H1 (cell line): Measurements from ENCODE around the gene OR8B3. TPM values are rescaled to one million over a fixed set of nuclear protein-coding genes. Genes with fewer than 3 reads are reported as not detected.

Source experiments
- JUND ChIP-seq: IDR thresholded peaks from 2 replicates; pipeline ENCODE4 v1.6.1; 2011; ENCODE audit warnings: mild to moderate bottlenecking, improper control_type of control experiment, low read length
- RAD21 ChIP-seq, 2 experiments: IDR thresholded peaks in 1 of 2; conservative IDR thresholded peaks in 1 of 2; 2 replicates each; pipeline ENCODE4 v1.6.1; 2011; ENCODE audit warnings: low read depth in 2 of 2, low read length in 2 of 2, improper control_type of control experiment in 1 of 2, inconsistent platforms in 1 of 2, mild to moderate bottlenecking in 1 of 2, moderate library complexity in 1 of 2
- polyA plus RNA-seq, 7 experiments: library from polyadenylated mRNA; depleted of rRNA in 3 of 7; stranded (reverse) in 5 of 7; unstranded in 2 of 7; fragments of >200 nt in 5 of 7; fragments of 200-250 nt in 2 of 7; gene quantifications; 1 replicate in 5 of 7; 2 replicates in 1 of 7; 4 replicates in 1 of 7; pipeline versions ENCODE4 v1.2.1 to v1.2.3, GENCODE V29; 2011 to 2013; ENCODE audit warnings: missing spikeins in 2 of 7, mixed read lengths in 2 of 7
- total RNA-seq: library from RNA; stranded (reverse); fragmentation: NEBNext Ultra II Directional; extraction: Animal tissue kit (Norgen Biotek cat#: 25700); gene quantifications from 2 replicates; pipeline ENCODE4 v1.2.1, GENCODE V29; 2021
- TF ChIP-seq, protein P1 (sequence below): fragments of 300-600 bp; sonication (generic); IDR thresholded peaks from 2 replicates; pipeline ENCODE4 v1.7.1; 2012; ENCODE audit warnings: low read length, moderate library complexity, mild to moderate bottlenecking, inconsistent platforms; ENCODE audit not compliant: insufficient replicate concordance
- TF ChIP-seq, protein P2 (sequence below): IDR thresholded peaks from 2 replicates; pipeline ENCODE4 v1.6.1; 2012; ENCODE audit warnings: inconsistent platforms
- TF ChIP-seq, protein P3 (sequence below), 3 experiments: IDR thresholded peaks; 1 replicate in 2 of 3; 2 replicates in 1 of 3; pipeline versions ENCODE4 v1.5.1 to v1.6.1; 2011; ENCODE audit warnings: low read length in 3 of 3, mild to moderate bottlenecking in 3 of 3, inconsistent platforms in 2 of 3, low read depth in 1 of 3, moderate library complexity in 1 of 3; ENCODE audit not compliant: insufficient read depth in 1 of 3; ENCODE audit errors: control extremely low read depth in 1 of 3

Gene OR8B3
- total and polyA plus RNA-seq, 2 of the 8 experiments (the other 6 are each of a cell fraction or from before 2014, with no cell fraction given): not detected

DNA sequence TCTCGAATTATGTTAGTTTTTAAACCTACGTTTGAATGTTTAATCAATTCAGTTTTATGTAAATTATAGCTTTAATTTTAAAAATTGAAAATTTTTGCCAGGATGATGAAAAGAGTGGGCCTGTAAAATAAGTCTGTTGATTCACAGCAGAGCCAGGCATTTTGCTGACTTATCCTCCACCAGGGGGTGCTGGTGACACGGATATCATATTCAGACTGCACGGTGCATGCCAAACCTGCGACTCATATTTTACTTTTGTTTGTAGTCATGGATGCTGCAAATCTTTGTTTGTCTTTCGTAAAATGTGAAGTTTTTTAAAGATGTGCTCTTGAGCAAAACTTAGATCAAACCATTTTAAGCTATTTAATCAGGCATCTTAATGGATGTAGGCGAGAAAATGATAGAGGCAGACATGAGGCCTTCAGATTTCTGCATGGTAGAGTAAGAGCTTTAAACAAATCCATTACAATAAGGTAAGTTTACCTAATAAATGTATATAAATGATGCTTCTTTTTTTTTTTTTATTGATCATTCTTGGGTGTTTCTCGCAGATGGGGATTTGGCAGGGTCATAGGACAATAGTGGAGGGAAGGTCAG is 3.6 kb upstream of the OR8B3 start (continued):
- TF ChIP-seq, protein P1, sequence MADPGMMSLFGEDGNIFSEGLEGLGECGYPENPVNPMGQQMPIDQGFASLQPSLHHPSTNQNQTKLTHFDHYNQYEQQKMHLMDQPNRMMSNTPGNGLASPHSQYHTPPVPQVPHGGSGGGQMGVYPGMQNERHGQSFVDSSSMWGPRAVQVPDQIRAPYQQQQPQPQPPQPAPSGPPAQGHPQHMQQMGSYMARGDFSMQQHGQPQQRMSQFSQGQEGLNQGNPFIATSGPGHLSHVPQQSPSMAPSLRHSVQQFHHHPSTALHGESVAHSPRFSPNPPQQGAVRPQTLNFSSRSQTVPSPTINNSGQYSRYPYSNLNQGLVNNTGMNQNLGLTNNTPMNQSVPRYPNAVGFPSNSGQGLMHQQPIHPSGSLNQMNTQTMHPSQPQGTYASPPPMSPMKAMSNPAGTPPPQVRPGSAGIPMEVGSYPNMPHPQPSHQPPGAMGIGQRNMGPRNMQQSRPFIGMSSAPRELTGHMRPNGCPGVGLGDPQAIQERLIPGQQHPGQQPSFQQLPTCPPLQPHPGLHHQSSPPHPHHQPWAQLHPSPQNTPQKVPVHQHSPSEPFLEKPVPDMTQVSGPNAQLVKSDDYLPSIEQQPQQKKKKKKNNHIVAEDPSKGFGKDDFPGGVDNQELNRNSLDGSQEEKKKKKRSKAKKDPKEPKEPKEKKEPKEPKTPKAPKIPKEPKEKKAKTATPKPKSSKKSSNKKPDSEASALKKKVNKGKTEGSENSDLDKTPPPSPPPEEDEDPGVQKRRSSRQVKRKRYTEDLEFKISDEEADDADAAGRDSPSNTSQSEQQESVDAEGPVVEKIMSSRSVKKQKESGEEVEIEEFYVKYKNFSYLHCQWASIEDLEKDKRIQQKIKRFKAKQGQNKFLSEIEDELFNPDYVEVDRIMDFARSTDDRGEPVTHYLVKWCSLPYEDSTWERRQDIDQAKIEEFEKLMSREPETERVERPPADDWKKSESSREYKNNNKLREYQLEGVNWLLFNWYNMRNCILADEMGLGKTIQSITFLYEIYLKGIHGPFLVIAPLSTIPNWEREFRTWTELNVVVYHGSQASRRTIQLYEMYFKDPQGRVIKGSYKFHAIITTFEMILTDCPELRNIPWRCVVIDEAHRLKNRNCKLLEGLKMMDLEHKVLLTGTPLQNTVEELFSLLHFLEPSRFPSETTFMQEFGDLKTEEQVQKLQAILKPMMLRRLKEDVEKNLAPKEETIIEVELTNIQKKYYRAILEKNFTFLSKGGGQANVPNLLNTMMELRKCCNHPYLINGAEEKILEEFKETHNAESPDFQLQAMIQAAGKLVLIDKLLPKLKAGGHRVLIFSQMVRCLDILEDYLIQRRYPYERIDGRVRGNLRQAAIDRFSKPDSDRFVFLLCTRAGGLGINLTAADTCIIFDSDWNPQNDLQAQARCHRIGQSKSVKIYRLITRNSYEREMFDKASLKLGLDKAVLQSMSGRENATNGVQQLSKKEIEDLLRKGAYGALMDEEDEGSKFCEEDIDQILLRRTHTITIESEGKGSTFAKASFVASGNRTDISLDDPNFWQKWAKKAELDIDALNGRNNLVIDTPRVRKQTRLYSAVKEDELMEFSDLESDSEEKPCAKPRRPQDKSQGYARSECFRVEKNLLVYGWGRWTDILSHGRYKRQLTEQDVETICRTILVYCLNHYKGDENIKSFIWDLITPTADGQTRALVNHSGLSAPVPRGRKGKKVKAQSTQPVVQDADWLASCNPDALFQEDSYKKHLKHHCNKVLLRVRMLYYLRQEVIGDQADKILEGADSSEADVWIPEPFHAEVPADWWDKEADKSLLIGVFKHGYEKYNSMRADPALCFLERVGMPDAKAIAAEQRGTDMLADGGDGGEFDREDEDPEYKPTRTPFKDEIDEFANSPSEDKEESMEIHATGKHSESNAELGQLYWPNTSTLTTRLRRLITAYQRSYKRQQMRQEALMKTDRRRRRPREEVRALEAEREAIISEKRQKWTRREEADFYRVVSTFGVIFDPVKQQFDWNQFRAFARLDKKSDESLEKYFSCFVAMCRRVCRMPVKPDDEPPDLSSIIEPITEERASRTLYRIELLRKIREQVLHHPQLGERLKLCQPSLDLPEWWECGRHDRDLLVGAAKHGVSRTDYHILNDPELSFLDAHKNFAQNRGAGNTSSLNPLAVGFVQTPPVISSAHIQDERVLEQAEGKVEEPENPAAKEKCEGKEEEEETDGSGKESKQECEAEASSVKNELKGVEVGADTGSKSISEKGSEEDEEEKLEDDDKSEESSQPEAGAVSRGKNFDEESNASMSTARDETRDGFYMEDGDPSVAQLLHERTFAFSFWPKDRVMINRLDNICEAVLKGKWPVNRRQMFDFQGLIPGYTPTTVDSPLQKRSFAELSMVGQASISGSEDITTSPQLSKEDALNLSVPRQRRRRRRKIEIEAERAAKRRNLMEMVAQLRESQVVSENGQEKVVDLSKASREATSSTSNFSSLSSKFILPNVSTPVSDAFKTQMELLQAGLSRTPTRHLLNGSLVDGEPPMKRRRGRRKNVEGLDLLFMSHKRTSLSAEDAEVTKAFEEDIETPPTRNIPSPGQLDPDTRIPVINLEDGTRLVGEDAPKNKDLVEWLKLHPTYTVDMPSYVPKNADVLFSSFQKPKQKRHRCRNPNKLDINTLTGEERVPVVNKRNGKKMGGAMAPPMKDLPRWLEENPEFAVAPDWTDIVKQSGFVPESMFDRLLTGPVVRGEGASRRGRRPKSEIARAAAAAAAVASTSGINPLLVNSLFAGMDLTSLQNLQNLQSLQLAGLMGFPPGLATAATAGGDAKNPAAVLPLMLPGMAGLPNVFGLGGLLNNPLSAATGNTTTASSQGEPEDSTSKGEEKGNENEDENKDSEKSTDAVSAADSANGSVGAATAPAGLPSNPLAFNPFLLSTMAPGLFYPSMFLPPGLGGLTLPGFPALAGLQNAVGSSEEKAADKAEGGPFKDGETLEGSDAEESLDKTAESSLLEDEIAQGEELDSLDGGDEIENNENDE: no peak
- peak; percentile 67 to 77 for TF ChIP-seq RAD21 (IDR thresholded peaks at IDR 0.05 in 1 of 2, conservative IDR thresholded peaks at IDR 0.05 in 1 of 2; ENCODE audit: low read depth in 2 of 2, low read length in 2 of 2)
- TF ChIP-seq, protein P2, sequence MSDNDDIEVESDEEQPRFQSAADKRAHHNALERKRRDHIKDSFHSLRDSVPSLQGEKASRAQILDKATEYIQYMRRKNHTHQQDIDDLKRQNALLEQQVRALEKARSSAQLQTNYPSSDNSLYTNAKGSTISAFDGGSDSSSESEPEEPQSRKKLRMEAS: no peak
- TF ChIP-seq, protein P3, sequence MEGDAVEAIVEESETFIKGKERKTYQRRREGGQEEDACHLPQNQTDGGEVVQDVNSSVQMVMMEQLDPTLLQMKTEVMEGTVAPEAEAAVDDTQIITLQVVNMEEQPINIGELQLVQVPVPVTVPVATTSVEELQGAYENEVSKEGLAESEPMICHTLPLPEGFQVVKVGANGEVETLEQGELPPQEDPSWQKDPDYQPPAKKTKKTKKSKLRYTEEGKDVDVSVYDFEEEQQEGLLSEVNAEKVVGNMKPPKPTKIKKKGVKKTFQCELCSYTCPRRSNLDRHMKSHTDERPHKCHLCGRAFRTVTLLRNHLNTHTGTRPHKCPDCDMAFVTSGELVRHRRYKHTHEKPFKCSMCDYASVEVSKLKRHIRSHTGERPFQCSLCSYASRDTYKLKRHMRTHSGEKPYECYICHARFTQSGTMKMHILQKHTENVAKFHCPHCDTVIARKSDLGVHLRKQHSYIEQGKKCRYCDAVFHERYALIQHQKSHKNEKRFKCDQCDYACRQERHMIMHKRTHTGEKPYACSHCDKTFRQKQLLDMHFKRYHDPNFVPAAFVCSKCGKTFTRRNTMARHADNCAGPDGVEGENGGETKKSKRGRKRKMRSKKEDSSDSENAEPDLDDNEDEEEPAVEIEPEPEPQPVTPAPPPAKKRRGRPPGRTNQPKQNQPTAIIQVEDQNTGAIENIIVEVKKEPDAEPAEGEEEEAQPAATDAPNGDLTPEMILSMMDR (IDR thresholded peaks at IDR 0.05; ENCODE audit: control extremely low read depth in 1 of 3, insufficient read depth in 1 of 3, low read depth in 1 of 3, low read length in 3 of 3): peak; percentile 57 to 78 (median 75)
- peak; percentile 95 for TF ChIP-seq JUND
- TF ChIP-seq, all 59 proteins: peak for 4
